Measurements from ENCODE around the gene ULK4.

DNA sequence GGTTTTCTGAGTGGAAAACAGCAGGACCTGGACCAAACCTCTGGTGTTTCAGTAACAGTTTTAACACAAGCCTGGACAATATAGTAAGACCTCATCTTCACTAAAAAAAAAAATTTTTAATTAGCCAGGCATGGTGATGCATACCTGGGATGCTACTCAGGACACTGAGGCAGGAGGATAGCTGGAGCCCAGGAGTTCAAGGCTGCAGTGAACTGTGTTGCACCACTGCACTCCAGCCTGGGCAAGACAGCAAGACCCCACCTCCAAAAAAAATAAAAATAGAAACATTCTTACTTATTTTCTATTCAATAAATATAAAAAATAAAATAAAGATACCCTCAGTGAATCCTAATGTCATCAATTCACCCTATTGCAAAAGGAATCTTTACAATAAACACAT lies 21.5 kb downstream of the ULK4 start:
- TF ChIP-seq, protein P1, sequence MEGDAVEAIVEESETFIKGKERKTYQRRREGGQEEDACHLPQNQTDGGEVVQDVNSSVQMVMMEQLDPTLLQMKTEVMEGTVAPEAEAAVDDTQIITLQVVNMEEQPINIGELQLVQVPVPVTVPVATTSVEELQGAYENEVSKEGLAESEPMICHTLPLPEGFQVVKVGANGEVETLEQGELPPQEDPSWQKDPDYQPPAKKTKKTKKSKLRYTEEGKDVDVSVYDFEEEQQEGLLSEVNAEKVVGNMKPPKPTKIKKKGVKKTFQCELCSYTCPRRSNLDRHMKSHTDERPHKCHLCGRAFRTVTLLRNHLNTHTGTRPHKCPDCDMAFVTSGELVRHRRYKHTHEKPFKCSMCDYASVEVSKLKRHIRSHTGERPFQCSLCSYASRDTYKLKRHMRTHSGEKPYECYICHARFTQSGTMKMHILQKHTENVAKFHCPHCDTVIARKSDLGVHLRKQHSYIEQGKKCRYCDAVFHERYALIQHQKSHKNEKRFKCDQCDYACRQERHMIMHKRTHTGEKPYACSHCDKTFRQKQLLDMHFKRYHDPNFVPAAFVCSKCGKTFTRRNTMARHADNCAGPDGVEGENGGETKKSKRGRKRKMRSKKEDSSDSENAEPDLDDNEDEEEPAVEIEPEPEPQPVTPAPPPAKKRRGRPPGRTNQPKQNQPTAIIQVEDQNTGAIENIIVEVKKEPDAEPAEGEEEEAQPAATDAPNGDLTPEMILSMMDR (conservative IDR thresholded peaks at IDR 0.05), result no peak
- no peak for TF ChIP-seq ZFX (IDR thresholded peaks at IDR 0.05)

All from C4-2B (cell line).